ENCODE data around the gene ROBO1. TPM values are rescaled to one million over a fixed set of nuclear protein-coding genes. Genes with fewer than 3 reads are reported as not detected.
"Not testable (repeated sequence)": the region's sequence is repeated elsewhere in the genome, so short reads cannot be mapped to it uniquely, and the experiment has no call there.

Gene ROBO1
- total RNA-seq, 1 experiment from 2014 or later: 33.9 TPM

GRCh38 chr3:78761126-78761525 is 1006.7 kb downstream of the ROBO1 start:
- Mint-ChIP-seq H3K4me3 (ENCODE audit: low read depth, unreplicated experiment) (no peak overlapping the region), H3K4me1 (ENCODE audit: low read depth, unreplicated experiment) (no peaks in the 10 kb centered on the region), H3K27me3 (ENCODE audit: unreplicated experiment) (no peaks in the 10 kb centered on the region), H3K36me3 (ENCODE audit: insufficient read depth, unreplicated experiment) (no peaks in the 10 kb centered on the region), H3K27ac (ENCODE audit: unreplicated experiment) (no peak overlapping the region), H3K9me3 (ENCODE audit: low read depth, unreplicated experiment) (no peaks in the 10 kb centered on the region)
- no peak for TF ChIP-seq CTCF (IDR thresholded peaks at IDR 0.05; ENCODE audit: unreplicated experiment)
- intact Hi-C loops (cut with micrococcal nuclease; ENCODE audit: unreplicated experiment): no loop called here
- BruUV-seq (replicated peaks): no TSS peak
- no peak for DNase-seq
- CTCF ChIA-PET: no interaction called here

GRCh38 chr3:78757731-78758130 is 1010.1 kb downstream of the ROBO1 start:
- no peak for TF ChIP-seq CTCF (IDR thresholded peaks at IDR 0.05; ENCODE audit: unreplicated experiment)
- CTCF ChIA-PET: no interaction called here
- Mint-ChIP-seq H3K27ac (ENCODE audit: unreplicated experiment) (no peak overlapping the region), H3K36me3 (ENCODE audit: insufficient read depth, unreplicated experiment) (no peaks in the 10 kb centered on the region), H3K9me3 (ENCODE audit: low read depth, unreplicated experiment) (no peaks in the 10 kb centered on the region), H3K4me1 (ENCODE audit: low read depth, unreplicated experiment) (peaks cover 30% of the 10 kb centered on the region), H3K27me3 (ENCODE audit: unreplicated experiment) (no peaks in the 10 kb centered on the region), H3K4me3 (ENCODE audit: low read depth, unreplicated experiment) (no peak overlapping the region)
- DNase-seq: no peak
- intact Hi-C loops (cut with micrococcal nuclease; ENCODE audit: unreplicated experiment): no loop called here
- BruUV-seq (replicated peaks): no TSS peak

GRCh38 chr3:78754066-78754743 is 1013.6 kb downstream of the ROBO1 start:
- TF ChIP-seq CTCF (IDR thresholded peaks at IDR 0.05; ENCODE audit: unreplicated experiment): no peak
- DNase-seq: peak; percentile 20
- peaks cover 31% of the 10 kb centered on the region for H3K4me1 Mint-ChIP-seq (ENCODE audit: low read depth, unreplicated experiment)
- no peaks in the 10 kb centered on the region for H3K36me3 Mint-ChIP-seq (ENCODE audit: insufficient read depth, unreplicated experiment)
- H3K27ac Mint-ChIP-seq (ENCODE audit: unreplicated experiment): peak overlapping the region; percentile 31
- no TSS peak for BruUV-seq (replicated peaks)
- no peaks in the 10 kb centered on the region for H3K9me3 Mint-ChIP-seq (ENCODE audit: low read depth, unreplicated experiment)
- H3K27me3 Mint-ChIP-seq (ENCODE audit: unreplicated experiment): no peaks in the 10 kb centered on the region
- H3K4me3 Mint-ChIP-seq (ENCODE audit: low read depth, unreplicated experiment): no peak overlapping the region
- CTCF ChIA-PET: no interaction called here
- intact Hi-C loops (cut with micrococcal nuclease; ENCODE audit: unreplicated experiment): loop anchor here (5.0 kb wide), 1 partner anchor 73 kb away; no protein-coding TSS in a partner anchor

GRCh38 chr3:78751266-78751665 is 1016.5 kb downstream of the ROBO1 start:
- no peaks in the 10 kb centered on the region for H3K9me3 Mint-ChIP-seq (ENCODE audit: low read depth, unreplicated experiment)
- intact Hi-C loops (cut with micrococcal nuclease; ENCODE audit: unreplicated experiment): loop anchor here (5.0 kb wide), 1 partner anchor 76 kb away; no protein-coding TSS in a partner anchor
- no peak overlapping the region for H3K27ac Mint-ChIP-seq (ENCODE audit: unreplicated experiment)
- BruUV-seq (replicated peaks): no TSS peak
- CTCF ChIA-PET: no interaction called here
- H3K36me3 Mint-ChIP-seq (ENCODE audit: insufficient read depth, unreplicated experiment): no peaks in the 10 kb centered on the region
- peaks cover 31% of the 10 kb centered on the region for H3K4me1 Mint-ChIP-seq (ENCODE audit: low read depth, unreplicated experiment)
- TF ChIP-seq CTCF (IDR thresholded peaks at IDR 0.05; ENCODE audit: unreplicated experiment): no peak
- no peaks in the 10 kb centered on the region for H3K27me3 Mint-ChIP-seq (ENCODE audit: unreplicated experiment)
- DNase-seq: no peak
- H3K4me3 Mint-ChIP-seq (ENCODE audit: low read depth, unreplicated experiment): no peak overlapping the region

GRCh38 chr3:78750291-78750690 is 1017.5 kb downstream of the ROBO1 start:
- DNase-seq; BruUV-seq (replicated peaks); H3K27me3 Mint-ChIP-seq (ENCODE audit: unreplicated experiment); H3K4me3 Mint-ChIP-seq (ENCODE audit: low read depth, unreplicated experiment); H3K27ac Mint-ChIP-seq (ENCODE audit: unreplicated experiment); H3K9me3 Mint-ChIP-seq (ENCODE audit: low read depth, unreplicated experiment); CTCF ChIA-PET; H3K36me3 Mint-ChIP-seq (ENCODE audit: insufficient read depth, unreplicated experiment): not testable (repeated sequence)
- intact Hi-C loops (cut with micrococcal nuclease; ENCODE audit: unreplicated experiment): loop anchor here (5.0 kb wide), 1 partner anchor 77 kb away; no protein-coding TSS in a partner anchor
- H3K4me1 Mint-ChIP-seq (ENCODE audit: low read depth, unreplicated experiment): peaks cover 36% of the 10 kb centered on the region
